ENCODE data around the gene C17orf107. TPM values are rescaled to one million over a fixed set of nuclear protein-coding genes. Genes with fewer than 3 reads are reported as not detected.

The C17orf107 gene
- polyA plus RNA-seq, 1 of the 3 experiments (the other 2 are of a cell fraction): 0.44 TPM

GRCh38 chr17:4895121-4895520 lies 4.2 kb upstream of the C17orf107 start:
- H4K20me1 ChIP-seq (ENCODE audit: insufficient read depth): no peaks in the 10 kb centered on the region
- WGBS (ENCODE audit: low lambda C conversion rate): 96% methylated on average over 9 of the region's 13 CpGs
- no peak overlapping the region for H3K4me3 ChIP-seq (ENCODE audit: low read depth in 2 of 2, low read length in 1 of 2)
- H3K9me2 ChIP-seq: no peaks in the 10 kb centered on the region
- H3K79me2 ChIP-seq (ENCODE audit: insufficient read depth): no peaks in the 10 kb centered on the region
- no peak for TF ChIP-seq ELF1 (IDR thresholded peaks at IDR 0.05)
- no peak for TF ChIP-seq FOSL2 (IDR thresholded peaks at IDR 0.05; ENCODE audit: borderline replicate concordance, low read depth)
- TF ChIP-seq FOXJ3 (CRISPR knock-in tag; IDR thresholded peaks at IDR 0.05): no peak
- no peak for TF ChIP-seq YY1 (IDR thresholded peaks at IDR 0.05; ENCODE audit: low read depth)
- no peak for TF ChIP-seq NRF1 (IDR thresholded peaks at IDR 0.05; ENCODE audit: low read depth, low read length)
- no peak for TF ChIP-seq MAX (IDR thresholded peaks at IDR 0.05; ENCODE audit: low read depth)
- no peak for TF ChIP-seq MXI1 (IDR thresholded peaks at IDR 0.05; ENCODE audit: low read depth, low read length)
- no peak for TF ChIP-seq EP300 (IDR thresholded peaks at IDR 0.05; ENCODE audit: borderline replicate concordance in 1 of 2, low read depth in 1 of 2, low read length in 1 of 2)
- no peaks in the 10 kb centered on the region for H3K4me1 ChIP-seq (ENCODE audit: control insufficient read depth in 1 of 2, insufficient read depth in 2 of 2, low read depth in 1 of 2, low read length in 1 of 2)
- H3F3A ChIP-seq (replicated peaks; ENCODE audit: insufficient read depth): no peaks in the 10 kb centered on the region
- no peak for DNase-seq
- no peak overlapping the region for H3K27ac ChIP-seq (ENCODE audit: low read depth in 2 of 2, low read length in 1 of 2)
- peaks cover 0 to 65% of the 10 kb centered on the region in 2 experiments for H3K36me3 ChIP-seq (replicated peaks in 1 of 2; ENCODE audit: control insufficient read depth in 1 of 2, insufficient read depth in 2 of 2, low read length in 1 of 2)
- H3K9me3 ChIP-seq: no peaks in the 10 kb centered on the region
- H3K9ac ChIP-seq: no peak overlapping the region
- H2AFZ ChIP-seq (ENCODE audit: low read depth): no peak overlapping the region
- H3K27me3 ChIP-seq (ENCODE audit: insufficient read depth): no peaks in the 10 kb centered on the region
- CTCF ChIA-PET: interaction anchor here (1.4 kb wide), 1 partner anchor 8 kb away, joined by 4 read pairs; the partner anchor contains the start of gene CHRNE
- POLR2A ChIA-PET: no interaction called here
- H3K4me2 ChIP-seq: no peak overlapping the region

DNA sequence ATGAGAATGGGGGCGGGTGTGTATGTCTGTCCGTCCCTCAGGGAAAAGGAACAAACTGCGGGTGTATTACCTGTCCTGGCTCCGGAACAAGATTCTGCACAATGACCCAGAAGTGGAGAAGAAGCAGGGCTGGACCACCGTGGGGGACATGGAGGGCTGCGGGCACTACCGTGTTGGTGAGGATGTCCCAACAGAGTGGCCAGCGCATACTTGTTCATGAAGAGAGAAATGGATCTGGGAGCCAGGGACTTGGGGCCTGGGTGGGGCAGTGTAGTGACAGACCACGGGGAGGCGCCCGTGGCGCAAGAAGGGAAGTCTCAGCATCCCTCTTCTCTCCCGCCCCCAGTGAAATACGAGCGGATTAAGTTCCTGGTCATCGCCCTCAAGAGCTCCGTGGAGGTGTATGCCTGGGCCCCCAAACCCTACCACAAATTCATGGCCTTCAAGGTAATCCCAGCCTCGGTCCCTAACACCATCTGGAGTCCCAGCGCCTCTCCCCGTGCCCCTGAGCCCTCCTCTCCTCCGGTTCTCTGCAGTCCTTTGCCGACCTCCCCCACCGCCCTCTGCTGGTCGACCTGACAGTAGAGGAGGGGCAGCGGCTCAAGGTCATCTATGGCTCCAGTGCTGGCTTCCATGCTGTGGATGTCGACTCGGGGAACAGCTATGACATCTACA lies 3.5 kb upstream of the C17orf107 start:
- ChIA-PET POLR2A (no interaction called here), CTCF (interaction anchor here (1.0 to 1.9 kb wide), 2 partner anchors 13 to 21 kb away, joined by 4 to 8 read pairs; no protein-coding TSS in a partner anchor)
- Histone ChIP-seq H3K9me2 (no peaks in the 10 kb centered on the region), H3K4me1 (ENCODE audit: control insufficient read depth in 1 of 2, insufficient read depth in 2 of 2, low read depth in 1 of 2, low read length in 1 of 2) (no peaks in the 10 kb centered on the region), H3K27ac (ENCODE audit: low read depth in 2 of 2, low read length in 1 of 2) (no peak overlapping the region), H3K9me3 (no peaks in the 10 kb centered on the region), H3K27me3 (ENCODE audit: insufficient read depth) (no peaks in the 10 kb centered on the region), H4K20me1 (ENCODE audit: insufficient read depth) (no peaks in the 10 kb centered on the region), H3F3A (replicated peaks; ENCODE audit: insufficient read depth) (no peaks in the 10 kb centered on the region), H3K9ac (no peak overlapping the region), H3K36me3 (replicated peaks in 1 of 2; ENCODE audit: control insufficient read depth in 1 of 2, insufficient read depth in 2 of 2, low read length in 1 of 2) (peaks cover 0 to 58% of the 10 kb centered on the region in 2 experiments), H2AFZ (ENCODE audit: low read depth) (no peak overlapping the region), H3K4me3 (ENCODE audit: low read depth in 2 of 2, low read length in 1 of 2) (no peak overlapping the region), H3K4me2 (no peak overlapping the region), H3K79me2 (ENCODE audit: insufficient read depth) (no peaks in the 10 kb centered on the region)
- DNase-seq: no peak
- 88% methylated on average over 21 of the region's 27 CpGs for WGBS (ENCODE audit: low lambda C conversion rate)
- TF ChIP-seq YY1 (IDR thresholded peaks at IDR 0.05; ENCODE audit: low read depth) (no peak), FOXJ3 (CRISPR knock-in tag; IDR thresholded peaks at IDR 0.05) (no peak), RAD21 (IDR thresholded peaks at IDR 0.05; ENCODE audit: low read length) (no peak), EZH2phosphoT487 (IDR thresholded peaks at IDR 0.05; ENCODE audit: borderline replicate concordance, low read depth) (no peak), RXRA (IDR thresholded peaks at IDR 0.05; ENCODE audit: borderline replicate concordance, low read depth) (no peak), MEF2A (IDR thresholded peaks at IDR 0.05; ENCODE audit: borderline replicate concordance, low read depth) (no peak), TAF1 (IDR thresholded peaks at IDR 0.05; ENCODE audit: borderline replicate concordance, low read depth, low read length) (no peak), GABPA (IDR thresholded peaks at IDR 0.05; ENCODE audit: low read depth) (no peak), RFX5 (IDR thresholded peaks at IDR 0.05; ENCODE audit: low read length) (no peak), CHD2 (IDR thresholded peaks at IDR 0.05; ENCODE audit: low read length, partially characterized antibody) (no peak)
- TF ChIP-seq, protein P1, sequence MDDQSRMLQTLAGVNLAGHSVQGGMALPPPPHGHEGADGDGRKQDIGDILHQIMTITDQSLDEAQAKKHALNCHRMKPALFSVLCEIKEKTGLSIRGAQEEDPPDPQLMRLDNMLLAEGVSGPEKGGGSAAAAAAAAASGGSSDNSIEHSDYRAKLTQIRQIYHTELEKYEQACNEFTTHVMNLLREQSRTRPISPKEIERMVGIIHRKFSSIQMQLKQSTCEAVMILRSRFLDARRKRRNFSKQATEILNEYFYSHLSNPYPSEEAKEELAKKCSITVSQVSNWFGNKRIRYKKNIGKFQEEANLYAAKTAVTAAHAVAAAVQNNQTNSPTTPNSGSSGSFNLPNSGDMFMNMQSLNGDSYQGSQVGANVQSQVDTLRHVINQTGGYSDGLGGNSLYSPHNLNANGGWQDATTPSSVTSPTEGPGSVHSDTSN (IDR thresholded peaks at IDR 0.05): no peak
- TF ChIP-seq, protein P2, sequence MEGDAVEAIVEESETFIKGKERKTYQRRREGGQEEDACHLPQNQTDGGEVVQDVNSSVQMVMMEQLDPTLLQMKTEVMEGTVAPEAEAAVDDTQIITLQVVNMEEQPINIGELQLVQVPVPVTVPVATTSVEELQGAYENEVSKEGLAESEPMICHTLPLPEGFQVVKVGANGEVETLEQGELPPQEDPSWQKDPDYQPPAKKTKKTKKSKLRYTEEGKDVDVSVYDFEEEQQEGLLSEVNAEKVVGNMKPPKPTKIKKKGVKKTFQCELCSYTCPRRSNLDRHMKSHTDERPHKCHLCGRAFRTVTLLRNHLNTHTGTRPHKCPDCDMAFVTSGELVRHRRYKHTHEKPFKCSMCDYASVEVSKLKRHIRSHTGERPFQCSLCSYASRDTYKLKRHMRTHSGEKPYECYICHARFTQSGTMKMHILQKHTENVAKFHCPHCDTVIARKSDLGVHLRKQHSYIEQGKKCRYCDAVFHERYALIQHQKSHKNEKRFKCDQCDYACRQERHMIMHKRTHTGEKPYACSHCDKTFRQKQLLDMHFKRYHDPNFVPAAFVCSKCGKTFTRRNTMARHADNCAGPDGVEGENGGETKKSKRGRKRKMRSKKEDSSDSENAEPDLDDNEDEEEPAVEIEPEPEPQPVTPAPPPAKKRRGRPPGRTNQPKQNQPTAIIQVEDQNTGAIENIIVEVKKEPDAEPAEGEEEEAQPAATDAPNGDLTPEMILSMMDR (IDR thresholded peaks at IDR 0.05): no peak
- TF ChIP-seq, protein P3, sequence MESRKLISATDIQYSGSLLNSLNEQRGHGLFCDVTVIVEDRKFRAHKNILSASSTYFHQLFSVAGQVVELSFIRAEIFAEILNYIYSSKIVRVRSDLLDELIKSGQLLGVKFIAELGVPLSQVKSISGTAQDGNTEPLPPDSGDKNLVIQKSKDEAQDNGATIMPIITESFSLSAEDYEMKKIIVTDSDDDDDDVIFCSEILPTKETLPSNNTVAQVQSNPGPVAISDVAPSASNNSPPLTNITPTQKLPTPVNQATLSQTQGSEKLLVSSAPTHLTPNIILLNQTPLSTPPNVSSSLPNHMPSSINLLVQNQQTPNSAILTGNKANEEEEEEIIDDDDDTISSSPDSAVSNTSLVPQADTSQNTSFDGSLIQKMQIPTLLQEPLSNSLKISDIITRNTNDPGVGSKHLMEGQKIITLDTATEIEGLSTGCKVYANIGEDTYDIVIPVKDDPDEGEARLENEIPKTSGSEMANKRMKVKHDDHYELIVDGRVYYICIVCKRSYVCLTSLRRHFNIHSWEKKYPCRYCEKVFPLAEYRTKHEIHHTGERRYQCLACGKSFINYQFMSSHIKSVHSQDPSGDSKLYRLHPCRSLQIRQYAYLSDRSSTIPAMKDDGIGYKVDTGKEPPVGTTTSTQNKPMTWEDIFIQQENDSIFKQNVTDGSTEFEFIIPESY (IDR thresholded peaks at IDR 0.05; ENCODE audit: borderline replicate concordance, low read depth): no peak
- TF ChIP-seq, protein P4, sequence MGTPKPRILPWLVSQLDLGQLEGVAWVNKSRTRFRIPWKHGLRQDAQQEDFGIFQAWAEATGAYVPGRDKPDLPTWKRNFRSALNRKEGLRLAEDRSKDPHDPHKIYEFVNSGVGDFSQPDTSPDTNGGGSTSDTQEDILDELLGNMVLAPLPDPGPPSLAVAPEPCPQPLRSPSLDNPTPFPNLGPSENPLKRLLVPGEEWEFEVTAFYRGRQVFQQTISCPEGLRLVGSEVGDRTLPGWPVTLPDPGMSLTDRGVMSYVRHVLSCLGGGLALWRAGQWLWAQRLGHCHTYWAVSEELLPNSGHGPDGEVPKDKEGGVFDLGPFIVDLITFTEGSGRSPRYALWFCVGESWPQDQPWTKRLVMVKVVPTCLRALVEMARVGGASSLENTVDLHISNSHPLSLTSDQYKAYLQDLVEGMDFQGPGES (IDR thresholded peaks at IDR 0.05; ENCODE audit: low read depth, low read length): no peak
